GM12878 (cell line): ENCODE results near the gene NHERF2. TPM values are rescaled to one million over a fixed set of nuclear protein-coding genes. Genes with fewer than 3 reads are reported as not detected.

ENCODE experiments used
- ATAC-seq: fragments of 200-7000 bp; cut with Tn5 transposase; 3 replicates; pipeline ENCODE4 v1.9.1; 2020; ENCODE audit warnings: mild to moderate bottlenecking, moderate library complexity
- BruUV-seq: library from RNA; stranded (reverse); fragments of 400-500 nt; replicated peaks from 2 replicates; lab custom pipeline; 2021; lab: Mats Ljungman, UMichigan
- CTCF ChIA-PET: fragments of 300-600 bp; sonication (Branson Sonifier 250); formaldehyde crosslinking; extraction: SDS; loops from one replicate; lab custom pipeline; 2021; ENCODE audit warnings: inconsistent platforms; lab: Yijun Ruan, JAX
- POLR2A ChIA-PET: fragments of 350-600 bp; formaldehyde crosslinking; extraction: SDS; loops from one replicate; lab custom pipeline; 2021; ENCODE audit warnings: inconsistent platforms; lab: Charles Lee
- RAD21 ChIA-PET: fragments of 300-600 bp; sonication (Branson Sonifier 250); formaldehyde crosslinking; loops from one replicate; lab custom pipeline; 2023; ENCODE audit warnings: antibody characterized with exemption; ENCODE audit not compliant: unreplicated experiment; lab: Charles Lee
- SMC1A ChIA-PET: fragments of 300-600 bp; sonication (Branson Sonifier 250); formaldehyde crosslinking; loops from one replicate; lab custom pipeline; 2023; ENCODE audit not compliant: unreplicated experiment, uncharacterized antibody; lab: Charles Lee
- DNase-seq: peaks from one replicate; pipeline ENCODE4 v3.0.0-alpha.2; 2011; ENCODE audit warnings: low read depth, low spot score
- FAIRE-seq: peaks from 3 replicates; lab custom pipeline; 2011; peaks lifted over from hg19 to GRCh38; lab: Jason Lieb, UNC
- H2AFZ ChIP-seq: 2 replicates; pipeline ENCODE4 v1.6.0; 2011; ENCODE audit warnings: low read depth, low read length, control low read depth; ENCODE audit not compliant: control insufficient read depth
- H3K27ac ChIP-seq: 2 replicates; pipeline ENCODE4 v1.5.1; 2011; ENCODE audit warnings: control low read depth; ENCODE audit not compliant: control insufficient read depth, insufficient read depth
- H3K27me3 ChIP-seq, 2 experiments: replicated peaks in 1 of 2; 2 replicates each; pipeline versions ENCODE4 v1.6.0 to v1.6.1; 2011; ENCODE audit warnings: low read length in 1 of 2; ENCODE audit not compliant: control insufficient read depth in 2 of 2, insufficient read depth in 2 of 2
- H3K36me3 ChIP-seq, 2 experiments: 2 replicates each; pipeline ENCODE4 v1.5.1; 2011; ENCODE audit warnings: low read length in 1 of 2; ENCODE audit not compliant: control insufficient read depth in 2 of 2, insufficient read depth in 2 of 2
- H3K4me1 ChIP-seq: 2 replicates; pipeline ENCODE4 v1.6.1; 2011; ENCODE audit warnings: mild to moderate bottlenecking, low read length, moderate library complexity, mixed read lengths; ENCODE audit not compliant: control insufficient read depth, insufficient read depth
- H3K4me2 ChIP-seq: 2 replicates; pipeline ENCODE4 v1.6.0; 2011; ENCODE audit warnings: control low read depth; ENCODE audit not compliant: control insufficient read depth, insufficient read depth
- H3K4me3 ChIP-seq: fragments of 200-600 bp; sonication (generic); 2 replicates; pipeline ENCODE4 v1.5.1; 2016
- H3K79me2 ChIP-seq: 2 replicates; pipeline ENCODE4 v1.6.0; 2011; ENCODE audit warnings: low read length; ENCODE audit not compliant: control insufficient read depth, insufficient read depth
- H3K9ac ChIP-seq: 2 replicates; pipeline ENCODE4 v1.8.0; 2011; ENCODE audit warnings: low read length, control low read depth, mixed read lengths; ENCODE audit not compliant: control insufficient read depth, insufficient read depth
- H3K9me3 ChIP-seq: replicated peaks from 3 replicates; pipeline ENCODE4 v1.5.1; 2011; ENCODE audit warnings: mild to moderate bottlenecking, low read length; ENCODE audit not compliant: control insufficient read depth, insufficient read depth
- H4K20me1 ChIP-seq: 2 replicates; pipeline ENCODE4 v1.6.0; 2011; ENCODE audit not compliant: control insufficient read depth, insufficient read depth
- POLR2A ChIP-seq: IDR thresholded peaks from 2 replicates; pipeline ENCODE4 v1.6.1; 2011; ENCODE audit warnings: low read depth, mild to moderate bottlenecking, low read length
- ZBTB40 ChIP-seq: fragments of 450-650 bp; IDR thresholded peaks from 2 replicates; pipeline ENCODE4 v1.6.1; 2016; ENCODE audit warnings: mild to moderate bottlenecking, moderate library complexity, borderline replicate concordance
- WGBS: methylation state at CpG from one replicate; pipeline ENCODE4 v1.1.6; 2016; ENCODE audit warnings: low lambda C conversion rate; ENCODE audit not compliant: insufficient replicate concordance, insufficient coverage; ENCODE audit errors: missing lambda C conversion rate; 5-methylcytosine and 5-hydroxymethylcytosine counted together
- in situ Hi-C: fragments of 300-500 bp; cut with MboI; formaldehyde crosslinking; loops from 9 replicates; pipeline ENCODE4 v1.14.3; 2018; ENCODE audit warnings: mixed read lengths
- intact Hi-C: fragments of 100-400 bp; cut with micrococcal nuclease; formaldehyde crosslinking; loops from one replicate; pipeline ENCODE4 v1.14.2; 2022; ENCODE audit not compliant: unreplicated experiment
- polyA plus RNA-seq, 11 experiments: library from polyadenylated mRNA; depleted of rRNA in 4 of 11; unstranded in 6 of 11; stranded (reverse) in 5 of 11; fragments of >200 nt; fragmentation: Nextera tagmentation in 4 of 11; fragmentation: Illumina TruSeq in 1 of 11; extraction: Ambion mirVana in 4 of 11; extraction: Trizol in 1 of 11; gene quantifications; 1 replicate in 1 of 11; 2 replicates in 10 of 11; pipeline versions ENCODE4 v1.2.1 to v1.2.3, GENCODE V29; 2011 to 2016; ENCODE audit warnings: inconsistent platforms in 2 of 11, missing spikeins in 2 of 11, low read depth in 1 of 11
- total RNA-seq, 4 experiments: library from RNA; depleted of rRNA in 3 of 4; stranded (reverse); fragments of >200 nt in 3 of 4; fragmentation: Illumina TruSeq in 1 of 4; extraction: Trizol in 1 of 4; gene quantifications; 2 replicates each; pipeline versions ENCODE4 v1.2.1 to v1.2.3, GENCODE V29; 2013 to 2021

The NHERF2 gene
- total and polyA plus RNA-seq, 10 of the 15 experiments (the other 5 are each of a cell fraction or from before 2014, with no cell fraction given), result 0.05 to 0.31 (median 0.08) TPM; not detected in 4

- in situ Hi-C loops, result no loop called here
- Histone ChIP-seq H4K20me1 (peaks cover 6% of the 10 kb centered on the region), H3K27me3 (no peaks in the 10 kb centered on the region), H3K4me1 (peaks cover 15% of the 10 kb centered on the region), H2AFZ (no peak overlapping the region), H3K27ac (no peak overlapping the region), H3K9ac (no peak overlapping the region), H3K4me2 (peak overlapping the region; percentile 38; the same call in 1 of the 2 replicates), H3K9me3 (no peaks in the 10 kb centered on the region), H3K36me3 (peaks cover 0 to 45% of the 10 kb centered on the region in 2 experiments; a peak in 3 of 4 replicates), H3K4me3 (no peak overlapping the region), H3K79me2 (peaks cover 45% of the 10 kb centered on the region)
- POLR2A ChIA-PET, result interaction anchor here (0.8 to 2.2 kb wide), 6 partner anchors 10 to 152 kb away, joined by 4 to 10 read pairs (median 4); partner anchors contain the start of genes NOXO1 and TRAF7
- BruUV-seq, result no TSS peak
- 52% methylated on average over 8 of the region's 8 CpGs for WGBS
- ATAC-seq, result no peak
- intact Hi-C loops, result no loop called here
- CTCF ChIA-PET, result interaction anchor here (0.6 to 4.3 kb wide), 18 partner anchors 10 to 484 kb away, joined by 3 to 54 read pairs (median 5); partner anchors contain the start of genes NDUFB10, NOXO1, NUBP2 and SPSB3
- RAD21 ChIA-PET, result interaction anchor here (0.6 to 2.5 kb wide), 4 partner anchors 11 to 152 kb away, joined by 3 to 14 read pairs (median 4); partner anchors contain the start of gene RPL3L
- TF ChIP-seq ZBTB40 (no peak), POLR2A (peak; percentile 0; the same call in 1 of the 2 replicates)
- DNase-seq, result no peak
- SMC1A ChIA-PET, result interaction anchor here (1.0 to 2.1 kb wide), 5 partner anchors 14 to 152 kb away, joined by 3 to 14 read pairs (median 4); partner anchors contain the start of gene TRAF7
- FAIRE-seq, result no peak
Measured at GRCh38 chr16:2003231-2003826, 23.4 kb upstream of the NHERF2 start.
